HG03139 (cell line): ENCODE measurements around the gene STXBP6.
A peak's percentile ranks its signal among the peaks of the same experiment; 100 is the strongest.
"Not testable (repeated sequence)": the region's sequence is repeated elsewhere in the genome, so short reads cannot be mapped to it uniquely, and the experiment has no call there.

Experiments
- ATAC-seq: cut with Tn5 transposase; IDR thresholded peaks from one replicate; pipeline ENCODE4 v1.9.1; 2021; ENCODE audit not compliant: unreplicated experiment

Gene STXBP6

DNA sequence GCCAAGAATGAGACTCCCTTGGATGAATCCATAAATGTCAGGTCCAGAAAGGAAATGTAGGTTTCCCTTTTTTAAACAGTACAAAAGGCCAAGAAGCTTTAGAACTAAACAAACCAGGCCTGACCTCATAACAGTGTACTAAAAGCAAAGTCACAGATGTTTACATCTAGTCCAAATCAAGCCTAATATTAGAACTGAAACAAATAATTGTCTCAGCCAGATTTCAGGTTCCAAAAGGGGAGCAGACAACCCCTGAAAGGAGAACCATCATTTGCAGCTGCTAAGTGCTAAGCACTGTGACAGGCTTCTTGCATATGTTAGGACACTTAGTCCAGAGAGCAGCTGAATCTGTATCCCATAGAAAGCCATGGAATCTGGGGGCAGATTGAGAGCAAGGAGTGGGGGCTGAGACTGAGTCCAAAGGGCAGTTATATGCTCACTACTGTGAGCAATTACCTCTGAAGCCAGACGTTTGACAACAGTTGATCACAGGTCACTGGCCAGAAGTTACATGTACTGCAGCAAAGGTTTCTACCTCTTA, 90.1 kb downstream of the STXBP6 start:
- peak; percentile 74 for ATAC-seq

DNA sequence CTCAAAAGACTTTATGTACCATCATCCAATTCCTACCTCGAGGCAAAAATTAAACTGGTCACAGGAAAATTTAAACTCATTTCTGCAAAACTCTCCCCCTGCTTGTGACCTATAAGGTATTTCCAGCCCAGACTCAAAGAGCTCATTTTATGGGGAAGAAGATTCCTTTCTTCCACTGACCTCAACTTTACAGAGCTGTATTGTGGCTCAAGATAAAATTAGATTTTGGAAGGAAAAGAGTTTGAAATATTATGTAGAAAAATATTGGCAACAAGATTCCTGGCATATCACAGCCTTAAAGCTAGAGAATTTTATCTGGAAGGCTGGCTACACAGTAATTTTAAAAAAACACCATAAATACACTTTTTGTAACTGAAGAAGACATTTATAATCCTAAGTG, 91.7 kb downstream of the STXBP6 start:
- ATAC-seq = no peak

DNA sequence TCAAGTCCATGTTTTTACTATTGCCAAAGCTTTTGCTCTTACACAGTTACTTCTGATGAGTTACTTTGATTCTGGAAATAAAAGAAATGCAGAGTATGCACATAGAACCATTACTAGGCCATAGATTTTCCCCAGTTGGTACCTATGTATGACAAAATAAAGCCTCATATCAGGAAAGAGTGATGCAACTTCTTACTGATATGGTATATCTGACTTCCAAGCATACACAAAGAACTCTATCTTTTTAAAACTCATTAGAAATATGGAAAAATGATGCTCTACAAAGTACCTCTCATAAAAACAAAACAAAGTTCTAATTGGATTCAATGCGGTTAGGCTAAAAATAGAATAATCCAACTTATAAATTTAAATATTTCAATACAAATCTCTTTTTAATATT, 92.1 kb downstream of the STXBP6 start:
- ATAC-seq = no peak

DNA sequence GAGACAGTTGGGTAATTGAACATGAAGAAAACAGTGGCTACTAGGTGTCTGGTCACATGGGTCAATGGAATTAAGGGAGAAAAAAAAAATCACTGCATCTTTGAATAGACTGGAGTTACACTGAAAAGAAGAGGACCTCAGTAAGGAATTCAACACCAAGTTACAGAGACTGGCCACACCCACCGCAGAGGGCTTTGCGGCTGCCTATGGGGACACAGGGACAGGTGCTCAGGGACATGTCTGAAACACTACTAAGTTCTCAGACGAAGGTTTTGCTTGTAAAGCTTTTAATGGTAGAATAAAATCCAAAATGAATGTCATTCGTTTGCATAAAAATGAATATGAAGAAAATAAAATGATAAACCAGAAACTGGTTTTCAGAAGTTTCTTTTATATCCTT, 93.8 kb downstream of the STXBP6 start:
- ATAC-seq = no peak

DNA sequence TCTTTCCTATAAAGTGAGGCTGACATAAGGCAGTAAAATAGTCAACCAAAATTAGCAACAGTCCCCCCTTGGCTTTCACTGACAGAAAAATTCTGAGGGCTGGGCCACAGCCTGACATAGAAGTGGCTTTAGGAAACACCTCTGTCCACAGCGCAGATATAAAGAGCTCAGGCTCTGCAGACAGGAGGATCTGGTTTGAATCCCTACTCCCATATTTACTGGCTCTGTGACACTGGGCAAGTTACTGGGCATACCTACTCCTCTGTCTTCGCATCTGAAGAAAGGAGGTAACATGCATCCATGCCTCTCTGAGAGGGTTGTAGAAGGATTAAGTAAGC, 95.3 kb downstream of the STXBP6 start:
- no peak for ATAC-seq

DNA sequence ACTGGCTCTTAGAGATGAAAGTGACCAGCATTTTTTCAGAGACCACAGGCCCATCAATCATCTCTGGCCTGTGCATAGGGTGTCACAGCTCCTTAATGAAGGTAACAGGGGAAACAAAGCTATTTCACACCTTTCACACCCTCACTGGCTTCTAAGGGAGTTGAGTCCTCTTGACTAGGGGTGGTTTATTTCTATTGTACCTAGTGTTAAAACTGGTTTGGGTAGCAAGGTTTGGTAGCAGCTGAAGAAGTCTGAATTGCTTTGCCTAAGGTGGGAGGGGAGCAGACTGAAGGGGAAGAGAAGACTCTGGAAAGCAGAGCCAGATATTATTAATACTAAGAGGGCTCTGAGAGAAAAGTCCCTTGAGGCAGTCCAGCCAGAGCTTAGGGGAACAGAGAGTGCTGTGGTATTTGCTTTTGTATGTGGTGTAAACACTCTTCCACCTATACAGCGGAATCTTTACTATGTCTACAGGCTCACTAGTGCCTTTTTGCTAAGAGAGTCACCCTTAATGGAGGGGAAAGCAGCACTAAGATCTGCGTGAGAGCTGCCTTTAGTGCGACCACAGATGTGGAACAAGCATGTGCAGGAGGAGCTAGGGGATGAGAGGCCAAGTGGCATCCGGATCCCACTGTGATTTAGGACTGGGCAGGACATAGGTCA, 95.8 kb downstream of the STXBP6 start:
- ATAC-seq = no peak

DNA sequence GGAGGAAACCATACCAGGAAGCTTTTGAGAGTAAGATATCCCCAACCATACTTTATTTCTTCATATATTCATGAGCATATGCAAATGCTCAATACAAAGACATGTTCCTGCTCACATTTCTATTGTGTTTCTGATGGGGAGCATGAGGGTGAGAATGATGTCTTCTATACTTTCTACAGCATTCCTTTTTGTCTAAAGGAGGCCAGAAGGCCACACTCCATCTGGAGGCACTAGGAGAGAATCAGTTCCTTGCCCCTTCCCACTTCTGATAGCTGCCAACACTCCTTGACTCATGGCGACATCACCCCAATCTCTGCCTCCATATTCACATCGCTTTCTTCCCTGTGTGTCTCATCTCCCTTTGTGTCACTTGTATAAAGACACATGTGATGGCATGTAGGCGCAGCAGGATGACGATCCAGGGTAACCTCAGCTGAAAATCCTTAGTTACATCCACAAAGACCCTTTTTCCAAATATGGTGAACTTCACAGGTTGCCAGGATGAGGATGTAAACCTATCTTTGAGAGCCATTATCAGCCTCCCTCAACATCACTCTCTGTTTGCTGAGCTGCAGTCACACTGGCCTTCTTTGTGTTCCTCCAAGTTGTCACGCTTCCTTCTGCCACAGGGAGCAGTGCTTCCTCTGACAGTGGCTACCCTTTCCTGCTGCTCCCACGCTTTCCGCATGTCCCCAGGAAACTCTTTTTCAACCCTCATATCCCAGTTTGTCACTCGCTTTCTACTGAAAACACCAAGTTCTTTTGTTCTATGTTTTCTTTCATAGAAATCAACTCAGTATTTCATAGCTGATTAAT, 96.9 kb downstream of the STXBP6 start:
- ATAC-seq = no peak

DNA sequence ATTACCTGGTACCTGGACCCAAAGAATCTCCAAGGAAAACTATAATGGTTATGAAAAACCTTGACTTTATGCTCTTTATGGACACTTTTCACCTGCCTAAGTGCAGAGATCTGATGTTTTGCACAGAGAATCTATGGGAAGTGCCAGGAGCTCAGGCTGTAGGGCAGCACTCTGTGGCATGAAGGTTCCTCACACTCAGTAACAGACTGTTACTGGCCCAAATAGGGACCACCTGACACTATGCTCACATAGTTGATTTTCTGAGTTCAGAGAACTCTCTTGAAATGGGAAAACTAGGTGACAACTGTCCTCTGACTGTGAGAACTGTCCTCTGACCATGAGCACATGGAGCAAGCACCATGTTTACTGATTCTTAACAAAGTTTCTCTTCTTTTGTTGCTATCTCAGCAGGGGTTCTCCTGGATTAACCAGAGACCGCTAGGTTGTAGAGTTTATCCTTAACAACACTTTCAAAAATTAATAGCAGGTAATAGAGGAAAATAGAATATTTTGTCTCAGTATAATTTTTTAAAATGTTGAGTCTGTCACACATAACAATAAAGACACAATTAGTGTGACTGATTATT, 101.6 kb downstream of the STXBP6 start:
- ATAC-seq = no peak

DNA sequence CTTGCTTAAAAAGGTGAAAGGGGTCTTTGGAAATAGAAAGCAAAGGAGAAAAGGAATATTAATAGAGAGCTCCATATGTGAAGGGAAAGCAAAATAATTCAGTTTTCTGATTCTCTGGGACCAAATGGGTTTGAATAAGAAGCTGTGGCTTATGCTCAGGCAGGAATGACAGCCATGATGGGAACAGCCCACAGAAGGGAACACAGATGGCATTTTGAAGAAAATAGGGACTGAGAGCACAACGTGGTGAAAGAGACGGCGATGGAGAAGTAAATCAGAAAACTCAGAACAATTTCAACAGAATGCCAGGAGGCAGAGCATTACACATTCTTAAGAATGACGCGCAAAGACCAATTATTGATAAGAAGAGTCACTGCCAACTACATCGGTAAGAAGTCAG, 102.8 kb downstream of the STXBP6 start:
- ATAC-seq = no peak

DNA sequence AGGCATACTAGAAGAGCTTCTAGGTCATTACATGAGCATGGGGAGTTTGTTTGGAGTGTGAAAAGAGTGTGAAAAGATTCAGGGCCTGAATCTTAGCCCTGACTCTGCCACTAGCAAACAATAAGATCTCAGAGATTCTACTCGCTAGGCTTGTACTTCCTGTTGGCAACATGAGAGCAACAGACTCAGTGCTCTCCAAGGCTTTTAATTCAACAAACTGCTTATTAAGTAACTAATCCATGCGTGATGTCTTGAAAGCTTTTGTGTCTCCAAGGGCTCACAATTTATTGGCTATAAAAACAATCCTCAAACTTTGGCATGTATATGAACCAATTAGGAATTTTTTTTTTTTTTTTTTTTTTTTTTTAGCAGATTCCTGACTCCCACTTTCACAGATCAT, 105.1 kb downstream of the STXBP6 start:
- ATAC-seq = no peak

DNA sequence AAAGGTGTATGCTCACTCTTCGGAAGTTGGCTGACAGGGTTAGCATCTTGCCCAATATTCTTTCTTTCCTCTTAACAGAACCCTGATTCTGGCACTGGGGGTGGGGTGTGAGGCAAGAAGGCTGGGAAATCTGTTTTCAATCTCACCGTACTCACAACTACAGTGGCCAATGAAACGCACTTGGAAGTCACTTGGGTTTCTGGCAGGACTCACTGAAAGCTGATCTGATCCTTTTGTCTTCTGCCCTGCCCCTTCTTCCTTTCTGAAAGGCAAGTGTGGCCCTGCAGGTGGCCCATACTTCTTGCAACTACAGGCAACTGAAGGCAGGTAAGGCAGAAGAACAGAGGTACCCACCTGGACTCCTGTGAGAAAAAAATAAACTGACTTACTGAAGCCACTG, 106.9 kb downstream of the STXBP6 start:
- ATAC-seq = no peak

DNA sequence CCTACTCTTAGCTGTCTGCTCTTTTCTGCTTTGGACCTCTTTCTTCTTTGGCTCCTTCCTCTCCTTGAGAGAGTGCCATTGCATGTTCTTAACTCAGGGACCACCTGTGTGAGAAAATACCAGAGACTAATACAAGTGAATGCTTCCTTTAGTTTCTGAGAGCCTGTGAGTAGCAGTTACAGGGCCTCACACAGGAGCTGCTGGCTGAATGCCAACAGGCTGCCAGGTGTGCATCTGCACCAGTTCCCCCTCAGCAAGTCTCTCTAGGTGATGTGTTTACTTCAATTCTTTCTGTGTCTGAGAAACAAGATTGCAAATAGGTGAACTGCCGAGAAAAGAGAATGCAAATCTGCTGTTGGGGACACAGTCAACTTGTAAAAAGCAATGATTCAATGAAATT, 108.2 kb downstream of the STXBP6 start:
- no peak for ATAC-seq

DNA sequence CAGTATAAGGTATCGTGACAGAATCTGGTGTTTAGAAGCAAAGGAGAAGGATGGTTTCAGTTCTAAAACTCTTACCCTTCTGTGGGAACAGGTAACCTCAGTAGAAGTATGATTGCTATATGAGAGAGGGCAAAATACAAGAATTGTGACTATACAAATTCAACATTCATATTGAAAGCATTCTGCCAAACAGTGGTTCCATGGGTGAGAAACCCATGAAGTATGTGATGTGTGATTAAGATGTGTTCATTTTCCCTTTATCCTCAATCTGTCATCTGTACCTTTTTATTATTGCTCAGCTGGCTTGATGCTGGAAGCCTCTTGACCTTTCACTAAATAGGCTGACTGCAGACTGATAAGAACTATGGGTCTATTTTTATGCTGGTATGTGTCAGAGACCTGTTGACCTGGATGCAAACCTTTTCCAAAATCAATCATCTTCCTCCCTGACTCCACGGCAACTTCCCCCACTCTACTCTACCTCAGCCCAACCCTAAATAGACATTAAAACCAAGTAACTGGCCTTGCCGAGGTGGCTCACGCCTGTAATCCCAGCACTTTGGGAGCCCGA, 109.6 kb downstream of the STXBP6 start:
- no peak for ATAC-seq

DNA sequence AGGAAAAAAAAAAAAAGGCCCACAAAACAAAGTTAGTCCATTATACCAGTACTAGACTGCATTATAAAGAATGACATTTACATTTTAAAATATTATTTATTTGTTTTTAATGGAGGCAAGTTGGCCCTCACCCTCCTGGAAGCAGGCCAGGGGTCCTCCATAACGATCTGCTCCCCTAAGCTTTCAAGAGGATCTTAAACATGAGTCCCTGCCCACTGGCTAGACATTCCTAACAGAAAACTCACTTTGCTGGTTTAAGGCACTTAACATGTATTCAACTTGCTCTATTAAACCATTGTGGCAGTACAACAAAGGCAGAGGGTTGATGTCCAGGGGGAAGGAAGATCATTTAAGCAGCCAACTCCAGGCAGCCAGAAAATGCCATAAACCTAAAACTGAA, 111.4 kb downstream of the STXBP6 start:
- ATAC-seq = no peak

DNA sequence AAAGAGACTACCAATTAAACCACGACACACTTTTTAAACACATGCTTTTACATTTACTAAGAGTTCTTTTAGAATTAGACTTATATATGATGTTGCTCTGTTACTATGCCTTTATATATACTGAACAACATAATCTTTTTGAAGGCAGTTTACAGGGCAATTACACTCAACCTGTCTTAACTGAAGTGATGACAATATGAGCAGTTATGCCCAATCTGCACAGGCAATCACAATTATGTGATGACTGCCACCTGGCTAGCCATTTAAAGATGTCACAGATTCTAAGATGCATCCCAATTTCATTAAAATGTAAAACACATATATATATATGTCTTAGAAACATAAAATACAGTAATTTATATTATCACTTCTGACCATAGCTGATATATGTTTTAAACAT, 112.6 kb downstream of the STXBP6 start:
- ATAC-seq = no peak

DNA sequence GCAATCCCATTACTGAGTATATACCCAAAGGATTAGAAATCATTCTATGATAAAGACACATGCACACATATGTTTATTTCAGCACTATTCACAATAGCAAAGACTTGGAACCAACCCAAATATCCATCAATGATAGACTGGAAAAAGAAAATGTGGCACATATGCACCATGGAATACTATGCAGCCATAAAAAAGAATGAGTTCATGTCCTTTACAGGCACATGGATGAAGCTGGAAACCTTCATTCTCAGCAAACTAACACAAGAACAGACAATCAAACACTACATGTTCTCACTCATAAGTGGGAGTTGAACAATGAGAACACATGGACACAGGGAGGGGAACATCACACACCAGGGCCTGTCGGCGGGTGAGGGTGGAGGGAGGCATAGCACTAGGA, 113.2 kb downstream of the STXBP6 start:
- not testable (repeated sequence) for ATAC-seq

DNA sequence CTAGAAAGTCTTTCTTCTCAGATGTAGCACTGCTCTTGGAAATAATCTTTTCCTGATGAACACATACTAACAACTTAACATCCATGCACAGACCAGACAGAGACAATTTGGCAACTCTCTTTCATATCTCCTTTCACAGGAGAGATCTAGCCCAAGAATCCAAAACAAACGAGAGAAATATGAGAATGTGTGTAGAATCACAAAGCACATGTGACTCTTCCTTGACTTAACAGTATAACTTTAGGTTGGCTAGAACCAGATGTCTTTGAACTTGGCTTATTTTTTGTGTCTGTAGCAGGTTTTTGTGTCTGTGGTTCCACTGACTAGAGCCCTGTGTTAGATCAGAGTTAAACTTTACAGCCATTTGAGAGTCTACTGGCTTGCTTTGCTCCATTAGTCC, 114.2 kb downstream of the STXBP6 start:
- no peak for ATAC-seq

DNA sequence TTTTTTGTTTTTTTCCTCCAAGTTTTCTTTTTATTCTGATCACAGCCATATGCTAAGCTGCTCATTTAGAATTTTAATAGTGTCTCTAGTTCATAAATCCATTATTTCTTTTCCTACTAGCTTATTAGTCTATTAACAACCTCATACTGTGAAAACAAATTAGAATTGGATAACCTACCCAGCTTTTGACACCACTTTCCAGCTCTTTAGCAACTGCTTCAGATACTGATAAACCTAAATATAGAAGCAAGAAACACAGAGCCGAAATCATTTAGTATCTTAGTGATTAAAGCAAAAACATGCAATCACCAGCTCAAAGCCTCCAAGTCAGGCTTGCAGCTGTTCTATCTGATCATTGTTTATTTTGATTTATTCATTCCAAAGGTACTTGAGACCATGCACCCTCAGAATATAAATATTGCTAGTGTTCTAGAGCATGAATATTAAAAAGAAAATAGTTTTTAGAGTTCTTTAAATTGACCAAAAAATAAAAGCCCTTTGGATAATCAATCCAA, 121.5 kb downstream of the STXBP6 start:
- ATAC-seq = no peak

DNA sequence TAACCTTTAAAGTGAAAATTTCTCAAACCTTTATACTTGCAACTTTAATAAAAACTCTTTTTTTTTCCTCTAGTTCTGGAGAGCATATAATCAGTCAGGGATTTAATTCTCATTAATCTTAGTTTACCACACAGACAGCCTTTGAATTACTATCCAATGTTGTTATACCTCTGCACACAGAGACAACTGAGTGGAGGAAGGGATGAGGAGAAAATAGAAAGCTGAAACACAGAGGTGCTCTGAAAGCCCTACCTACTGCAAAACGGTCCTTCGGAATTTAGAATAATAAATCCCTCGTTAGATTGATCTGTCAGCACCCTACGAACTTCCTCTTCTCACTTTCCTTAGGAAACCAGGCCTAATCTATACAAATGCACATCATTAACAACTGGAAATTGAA, 122.1 kb downstream of the STXBP6 start:
- no peak for ATAC-seq

DNA sequence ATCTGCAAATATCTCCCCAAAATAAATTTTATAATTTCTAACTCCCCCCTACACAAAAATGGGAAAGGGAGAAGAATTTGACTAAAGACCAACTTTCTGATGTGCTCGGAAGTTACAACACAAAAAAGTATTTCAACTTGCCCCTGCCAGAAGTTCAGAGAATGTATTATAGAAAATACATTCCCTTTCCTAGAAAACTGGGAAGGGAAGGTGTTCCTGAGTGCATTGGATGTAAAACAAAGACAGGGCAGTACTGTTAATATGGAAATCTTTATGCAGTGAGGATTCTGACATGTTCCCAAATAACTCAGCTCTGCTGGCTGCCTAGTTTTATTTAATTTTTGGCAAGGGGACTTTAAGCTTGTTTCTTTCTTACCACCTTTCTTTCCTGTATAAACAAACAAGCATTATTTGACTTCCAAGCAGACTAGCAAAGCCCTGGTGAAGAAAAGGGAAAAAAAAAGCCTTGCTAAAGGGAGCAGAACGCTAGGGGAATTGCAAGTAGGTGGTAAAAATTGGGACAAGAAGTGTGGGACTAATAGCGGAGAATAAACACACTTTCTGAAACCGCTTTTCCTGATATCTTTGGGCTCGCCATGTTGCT, 124.1 kb downstream of the STXBP6 start:
- ATAC-seq = no peak

DNA sequence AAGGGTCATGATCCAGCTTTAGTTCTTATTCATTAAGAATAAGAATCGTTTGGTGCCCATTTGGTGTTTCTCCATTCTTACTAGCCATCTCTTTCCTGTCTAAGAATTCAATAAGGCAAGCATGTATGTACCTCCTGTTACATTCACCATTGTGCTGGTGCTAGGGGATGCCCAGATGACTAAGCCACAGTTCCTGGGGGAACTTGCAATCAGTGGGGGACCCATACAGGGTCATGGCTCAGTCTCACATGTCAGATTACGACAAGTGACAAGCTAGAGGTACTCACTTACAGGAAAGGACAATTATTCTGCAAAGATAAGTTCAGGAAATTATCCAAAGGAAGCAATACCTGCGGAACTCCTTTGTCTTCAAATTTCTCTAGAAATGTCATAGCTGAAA, 125.4 kb downstream of the STXBP6 start:
- no peak for ATAC-seq
